WERI-Rb-1 (cell line): ENCODE measurements around the gene CCDC85C.
A peak's percentile ranks its signal among the peaks of the same experiment; 100 is the strongest.

Experiments used
- DNase-seq: peaks from one replicate; pipeline ENCODE4 v3.0.0-alpha.2; 2020
- H3K27ac ChIP-seq: fragments of 250-450 bp; sonication (Bioruptor Pico); 2 replicates; pipeline ENCODE4 v1.5.1; 2020; ENCODE audit warnings: mild to moderate bottlenecking, moderate library complexity
- H3K27me3 ChIP-seq: fragments of 250-450 bp; sonication (Bioruptor Pico); 2 replicates; pipeline ENCODE4 v1.5.1; 2021; ENCODE audit warnings: mild to moderate bottlenecking, low read depth, moderate library complexity; ENCODE audit not compliant: insufficient read depth, severe bottlenecking
- H3K36me3 ChIP-seq: fragments of 250-450 bp; sonication (Bioruptor Pico); 2 replicates; pipeline ENCODE4 v1.5.1; 2020; ENCODE audit warnings: mild to moderate bottlenecking, moderate library complexity
- H3K4me3 ChIP-seq: 2 replicates; pipeline ENCODE4 v1.5.1; 2011; ENCODE audit warnings: low read depth, mild to moderate bottlenecking, control low read depth, low read length
- H3K9me3 ChIP-seq: fragments of 250-450 bp; sonication (Bioruptor Pico); 2 replicates; pipeline ENCODE4 v1.5.1; 2021; ENCODE audit warnings: mild to moderate bottlenecking, moderate library complexity; ENCODE audit not compliant: severe bottlenecking
- CTCF ChIP-seq: IDR thresholded peaks from 2 replicates; pipeline ENCODE4 v1.5.1; 2011; ENCODE audit warnings: low read depth, mild to moderate bottlenecking, control low read depth, inconsistent platforms, low read length

The CCDC85C gene

GRCh38 chr14:99601361-99601831 is 2.6 kb downstream of the CCDC85C start:
- Histone ChIP-seq H3K36me3 (peaks cover 48% of the 10 kb centered on the region), H3K27me3 (no peaks in the 10 kb centered on the region), H3K27ac (no peak overlapping the region), H3K4me3 (peak overlapping the region; percentile 72), H3K9me3 (no peaks in the 10 kb centered on the region)
- TF ChIP-seq CTCF = no peak
- DNase-seq = no peak

- Histone ChIP-seq H3K27me3 (no peaks in the 10 kb centered on the region), H3K27ac (no peak overlapping the region), H3K36me3 (peaks cover 57% of the 10 kb centered on the region), H3K9me3 (no peaks in the 10 kb centered on the region), H3K4me3 (no peak overlapping the region)
- no peak for DNase-seq
- no peak for TF ChIP-seq CTCF
Measured at GRCh38 chr14:99600232-99600888, 3.6 kb downstream of the CCDC85C start.

- TF ChIP-seq CTCF = no peak
- peak overlapping the region; percentile 56 for H3K27ac ChIP-seq
- H3K9me3 ChIP-seq = no peaks in the 10 kb centered on the region
- no peak for DNase-seq
- H3K36me3 ChIP-seq = peaks cover 66% of the 10 kb centered on the region
- H3K4me3 ChIP-seq = no peak overlapping the region
- H3K27me3 ChIP-seq = no peaks in the 10 kb centered on the region
Measured at GRCh38 chr14:99599393-99599792, 4.6 kb downstream of the CCDC85C start.

- peak overlapping the region; percentile 56 for H3K27ac ChIP-seq
- H3K36me3 ChIP-seq = peaks cover 66% of the 10 kb centered on the region
- TF ChIP-seq CTCF = no peak
- H3K4me3 ChIP-seq = no peak overlapping the region
- no peak for DNase-seq
- no peaks in the 10 kb centered on the region for H3K27me3 ChIP-seq
- no peaks in the 10 kb centered on the region for H3K9me3 ChIP-seq
Measured at GRCh38 chr14:99598774-99599173, 5.2 kb downstream of the CCDC85C start.

- Histone ChIP-seq H3K4me3 (no peak overlapping the region), H3K36me3 (peaks cover 65% of the 10 kb centered on the region), H3K9me3 (no peaks in the 10 kb centered on the region), H3K27ac (peak overlapping the region; percentile 56), H3K27me3 (no peaks in the 10 kb centered on the region)
- TF ChIP-seq CTCF = no peak
- peak; percentile 77 for DNase-seq
Measured at GRCh38 chr14:99597911-99598600, 6.0 kb downstream of the CCDC85C start.

GRCh38 chr14:99596772-99597171 is 7.2 kb downstream of the CCDC85C start:
- peaks cover 56% of the 10 kb centered on the region for H3K36me3 ChIP-seq
- no peaks in the 10 kb centered on the region for H3K9me3 ChIP-seq
- no peaks in the 10 kb centered on the region for H3K27me3 ChIP-seq
- no peak for TF ChIP-seq CTCF
- H3K27ac ChIP-seq = no peak overlapping the region
- no peak overlapping the region for H3K4me3 ChIP-seq
- DNase-seq = no peak
